Epithelial cell of proximal tubule (primary cell): Measurements from ENCODE around the gene IMMP2L. TPM values are rescaled to one million over a fixed set of nuclear protein-coding genes. Genes with fewer than 3 reads are reported as not detected.

ENCODE experiments used
- DNase-seq: peaks from one replicate; pipeline ENCODE4 v3.0.0-alpha.2; 2011; ENCODE audit warnings: low read depth
- H3K4me3 ChIP-seq: 2 replicates; pipeline ENCODE4 v1.5.1; 2011; ENCODE audit warnings: low read depth, mild to moderate bottlenecking, low read length
- CTCF ChIP-seq: conservative IDR thresholded peaks from 2 replicates; pipeline ENCODE4 v1.5.1; 2012; ENCODE audit warnings: low read depth, mild to moderate bottlenecking, low read length
- total RNA-seq: library from RNA; depleted of rRNA; stranded (reverse); fragments of >200 nt; gene quantifications from 2 replicates; pipeline ENCODE4 v1.2.3, GENCODE V29; 2015

The IMMP2L gene
- total RNA-seq, 1 donor from 2014 or later = 8.4 TPM

- DNase-seq = no peak
- H3K4me3 ChIP-seq = no peak overlapping the region
- TF ChIP-seq CTCF = no peak
Measured at GRCh38 chr7:111190804-111191203, 371.5 kb downstream of the IMMP2L start.

GRCh38 chr7:111184987-111185386 is 377.3 kb downstream of the IMMP2L start:
- H3K4me3 ChIP-seq = no peak overlapping the region
- no peak for DNase-seq
- no peak for TF ChIP-seq CTCF

- DNase-seq = no peak
- H3K4me3 ChIP-seq = no peak overlapping the region
- no peak for TF ChIP-seq CTCF
Measured at GRCh38 chr7:111183321-111183720, 379.0 kb downstream of the IMMP2L start.

- no peak for DNase-seq
- no peak overlapping the region for H3K4me3 ChIP-seq
- TF ChIP-seq CTCF = no peak
Measured at GRCh38 chr7:111180338-111180737, 382.0 kb downstream of the IMMP2L start.

- TF ChIP-seq CTCF = no peak
- H3K4me3 ChIP-seq = no peak overlapping the region
- DNase-seq = no peak
Measured at GRCh38 chr7:111175908-111176441, 386.3 kb downstream of the IMMP2L start.

- H3K4me3 ChIP-seq = no peak overlapping the region
- DNase-seq = no peak
- TF ChIP-seq CTCF = no peak
Measured at GRCh38 chr7:111174510-111174909, 387.8 kb downstream of the IMMP2L start.

- no peak for DNase-seq
- H3K4me3 ChIP-seq = no peak overlapping the region
- TF ChIP-seq CTCF = no peak
Measured at GRCh38 chr7:111173990-111174389, 388.3 kb downstream of the IMMP2L start.
